HepG2 (cell line): ENCODE results near the gene CTNNBL1. TPM values are rescaled to one million over a fixed set of nuclear protein-coding genes. Genes with fewer than 3 reads are reported as not detected.

Experiments used
- FOXK1 ChIP-seq: sonication (generic); formaldehyde crosslinking; IDR thresholded peaks from 2 replicates; pipeline ENCODE4 v1.4.0; 2020; ENCODE audit warnings: low read depth, missing genetic modification reagents, borderline replicate concordance
- NCOA5 ChIP-seq: sonication (generic); formaldehyde crosslinking; IDR thresholded peaks from 2 replicates; pipeline ENCODE4 v1.4.0; 2020; ENCODE audit warnings: missing genetic modification reagents
- NFKB2 ChIP-seq: sonication (generic); formaldehyde crosslinking; IDR thresholded peaks from 2 replicates; pipeline ENCODE4 v1.4.0; 2020; ENCODE audit warnings: missing genetic modification reagents, borderline replicate concordance
- NKX3-1 ChIP-seq: sonication (generic); formaldehyde crosslinking; IDR thresholded peaks from 2 replicates; pipeline ENCODE4 v1.5.0; 2020; ENCODE audit warnings: missing genetic modification reagents
- SCMH1 ChIP-seq: sonication (generic); formaldehyde crosslinking; IDR thresholded peaks from 2 replicates; pipeline ENCODE4 v1.9.0; 2021; ENCODE audit warnings: missing genetic modification reagents, mild to moderate bottlenecking, borderline replicate concordance
- SMARCC2 ChIP-seq: fragments of 450-650 bp; IDR thresholded peaks from 2 replicates; pipeline ENCODE4 v1.6.1; 2017; ENCODE audit warnings: antibody characterized with exemption, mild to moderate bottlenecking
- ZBTB3 ChIP-seq: sonication (generic); formaldehyde crosslinking; IDR thresholded peaks from 2 replicates; pipeline ENCODE4 v1.4.0; 2020; ENCODE audit warnings: low read depth, mild to moderate bottlenecking, moderate library complexity, missing genetic modification reagents, borderline replicate concordance
- ZKSCAN5 ChIP-seq: sonication (generic); formaldehyde crosslinking; IDR thresholded peaks from 2 replicates; pipeline ENCODE4 v1.5.1; 2020; ENCODE audit warnings: mild to moderate bottlenecking, missing genetic modification reagents
- ZNF230 ChIP-seq: sonication (generic); formaldehyde crosslinking; IDR thresholded peaks from 2 replicates; pipeline ENCODE4 v1.4.0; 2020; ENCODE audit warnings: mild to moderate bottlenecking, missing genetic modification reagents
- ZNF34 ChIP-seq: sonication (generic); formaldehyde crosslinking; IDR thresholded peaks from 2 replicates; pipeline ENCODE4 v1.4.0; 2020; ENCODE audit warnings: mild to moderate bottlenecking, missing genetic modification reagents, borderline replicate concordance
- ZNF530 ChIP-seq: sonication (generic); formaldehyde crosslinking; IDR thresholded peaks from 2 replicates; pipeline ENCODE4 v1.5.0; 2020; ENCODE audit warnings: low read depth, mild to moderate bottlenecking, missing genetic modification reagents
- ZNF570 ChIP-seq: sonication (generic); formaldehyde crosslinking; IDR thresholded peaks from 2 replicates; pipeline ENCODE4 v1.4.0; 2020; ENCODE audit warnings: mild to moderate bottlenecking, missing genetic modification reagents, borderline replicate concordance
- ZNF577 ChIP-seq: sonication (generic); formaldehyde crosslinking; IDR thresholded peaks from 2 replicates; pipeline ENCODE4 v1.4.0; 2020; ENCODE audit warnings: mild to moderate bottlenecking, low read depth, missing genetic modification reagents, borderline replicate concordance
- ZNF598 ChIP-seq: sonication (generic); formaldehyde crosslinking; IDR thresholded peaks from 2 replicates; pipeline ENCODE4 v1.5.1; 2020; ENCODE audit warnings: mild to moderate bottlenecking, missing genetic modification reagents, borderline replicate concordance
- ZNF660 ChIP-seq: sonication (generic); formaldehyde crosslinking; IDR thresholded peaks from 2 replicates; pipeline ENCODE4 v1.5.1; 2020; ENCODE audit warnings: mild to moderate bottlenecking, low read depth, missing genetic modification reagents, borderline replicate concordance
- ZSCAN12 ChIP-seq: sonication (generic); formaldehyde crosslinking; IDR thresholded peaks from 2 replicates; pipeline ENCODE4 v1.9.0; 2021; ENCODE audit warnings: mild to moderate bottlenecking, missing genetic modification reagents
- polyA plus RNA-seq, 8 experiments: library from polyadenylated mRNA; depleted of rRNA in 3 of 8; stranded (reverse) in 7 of 8; unstranded in 1 of 8; fragments of >200 nt; fragmentation: Illumina TruSeq in 4 of 8; extraction: Trizol in 4 of 8; gene quantifications; 2 replicates each; pipeline versions ENCODE4 v1.2.1 to v1.2.3, GENCODE V29; 2011 to 2016; ENCODE audit warnings: low read depth in 4 of 8, missing spikeins in 1 of 8, mixed read lengths in 1 of 8; ENCODE audit not compliant: insufficient read depth in 1 of 8
- total RNA-seq, 5 experiments: library from RNA; depleted of rRNA; stranded (reverse); fragments of >200 nt; fragmentation: Illumina TruSeq; extraction: Trizol; gene quantifications; 2 replicates each; pipeline ENCODE4 v1.2.3, GENCODE V29; 2016; ENCODE audit warnings: low read depth in 1 of 5
- TF ChIP-seq, protein P1 (sequence below): sonication (generic); formaldehyde crosslinking; IDR thresholded peaks from 2 replicates; pipeline ENCODE4 v1.5.0; 2020; ENCODE audit warnings: mild to moderate bottlenecking, missing genetic modification reagents, borderline replicate concordance
- TF ChIP-seq, protein P2 (sequence below): sonication (generic); formaldehyde crosslinking; IDR thresholded peaks from 2 replicates; pipeline ENCODE4 v1.9.0; 2022; ENCODE audit warnings: low read depth, missing genetic modification reagents

Gene CTNNBL1
- total and polyA plus RNA-seq, 2 of the 13 experiments (the other 11 are each of a cell fraction or from before 2014, with no cell fraction given) = 49.3 to 94.6 TPM

DNA sequence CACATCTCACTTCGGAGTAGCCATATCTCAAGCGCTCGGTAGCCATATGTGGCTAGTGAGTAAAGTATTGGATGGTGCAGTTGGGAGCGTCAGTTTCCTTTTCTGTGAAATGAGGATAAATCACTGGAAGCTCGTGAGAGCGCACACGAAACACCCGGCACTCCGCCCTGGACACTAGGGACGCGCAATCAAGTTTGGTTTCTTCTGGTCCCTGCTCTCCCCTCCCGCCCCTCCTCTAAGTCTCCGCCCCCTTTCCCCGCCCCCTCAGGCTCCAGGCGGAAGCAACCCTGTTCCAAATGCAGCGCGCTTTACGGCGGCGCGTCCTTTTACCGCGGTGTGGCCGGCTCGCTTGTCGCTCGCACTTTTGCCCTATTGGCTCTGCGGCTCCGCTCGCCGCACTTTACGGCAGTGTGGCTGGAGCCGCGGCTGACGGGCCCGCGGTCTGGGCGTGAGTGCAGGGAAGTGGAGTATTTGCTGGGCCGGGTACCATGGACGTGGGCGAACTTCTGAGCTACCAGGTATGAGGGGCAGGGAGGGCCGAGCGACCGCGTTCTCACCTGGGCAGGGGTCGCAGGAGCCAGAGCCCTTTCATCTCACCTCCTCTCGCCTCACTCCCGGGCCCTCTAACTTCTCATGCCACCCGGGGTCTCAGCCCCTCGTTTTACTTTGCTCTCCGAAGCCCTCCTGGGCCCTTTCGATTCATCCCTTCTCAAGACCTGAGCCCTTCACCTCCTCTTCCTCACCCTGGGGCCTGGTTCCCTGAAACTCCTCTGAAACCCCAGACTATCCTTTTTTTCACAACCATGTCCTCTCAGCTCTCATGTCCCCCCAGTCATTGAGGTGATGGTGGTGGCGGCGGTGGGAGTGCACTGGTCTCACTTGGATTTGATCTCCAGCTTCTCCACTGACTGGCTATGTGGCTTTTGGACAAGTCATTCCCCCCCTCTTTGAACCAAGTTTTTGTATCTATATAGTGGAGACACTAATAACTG lies at the start of gene CTNNBL1 (continued):
- TF ChIP-seq, protein P1, sequence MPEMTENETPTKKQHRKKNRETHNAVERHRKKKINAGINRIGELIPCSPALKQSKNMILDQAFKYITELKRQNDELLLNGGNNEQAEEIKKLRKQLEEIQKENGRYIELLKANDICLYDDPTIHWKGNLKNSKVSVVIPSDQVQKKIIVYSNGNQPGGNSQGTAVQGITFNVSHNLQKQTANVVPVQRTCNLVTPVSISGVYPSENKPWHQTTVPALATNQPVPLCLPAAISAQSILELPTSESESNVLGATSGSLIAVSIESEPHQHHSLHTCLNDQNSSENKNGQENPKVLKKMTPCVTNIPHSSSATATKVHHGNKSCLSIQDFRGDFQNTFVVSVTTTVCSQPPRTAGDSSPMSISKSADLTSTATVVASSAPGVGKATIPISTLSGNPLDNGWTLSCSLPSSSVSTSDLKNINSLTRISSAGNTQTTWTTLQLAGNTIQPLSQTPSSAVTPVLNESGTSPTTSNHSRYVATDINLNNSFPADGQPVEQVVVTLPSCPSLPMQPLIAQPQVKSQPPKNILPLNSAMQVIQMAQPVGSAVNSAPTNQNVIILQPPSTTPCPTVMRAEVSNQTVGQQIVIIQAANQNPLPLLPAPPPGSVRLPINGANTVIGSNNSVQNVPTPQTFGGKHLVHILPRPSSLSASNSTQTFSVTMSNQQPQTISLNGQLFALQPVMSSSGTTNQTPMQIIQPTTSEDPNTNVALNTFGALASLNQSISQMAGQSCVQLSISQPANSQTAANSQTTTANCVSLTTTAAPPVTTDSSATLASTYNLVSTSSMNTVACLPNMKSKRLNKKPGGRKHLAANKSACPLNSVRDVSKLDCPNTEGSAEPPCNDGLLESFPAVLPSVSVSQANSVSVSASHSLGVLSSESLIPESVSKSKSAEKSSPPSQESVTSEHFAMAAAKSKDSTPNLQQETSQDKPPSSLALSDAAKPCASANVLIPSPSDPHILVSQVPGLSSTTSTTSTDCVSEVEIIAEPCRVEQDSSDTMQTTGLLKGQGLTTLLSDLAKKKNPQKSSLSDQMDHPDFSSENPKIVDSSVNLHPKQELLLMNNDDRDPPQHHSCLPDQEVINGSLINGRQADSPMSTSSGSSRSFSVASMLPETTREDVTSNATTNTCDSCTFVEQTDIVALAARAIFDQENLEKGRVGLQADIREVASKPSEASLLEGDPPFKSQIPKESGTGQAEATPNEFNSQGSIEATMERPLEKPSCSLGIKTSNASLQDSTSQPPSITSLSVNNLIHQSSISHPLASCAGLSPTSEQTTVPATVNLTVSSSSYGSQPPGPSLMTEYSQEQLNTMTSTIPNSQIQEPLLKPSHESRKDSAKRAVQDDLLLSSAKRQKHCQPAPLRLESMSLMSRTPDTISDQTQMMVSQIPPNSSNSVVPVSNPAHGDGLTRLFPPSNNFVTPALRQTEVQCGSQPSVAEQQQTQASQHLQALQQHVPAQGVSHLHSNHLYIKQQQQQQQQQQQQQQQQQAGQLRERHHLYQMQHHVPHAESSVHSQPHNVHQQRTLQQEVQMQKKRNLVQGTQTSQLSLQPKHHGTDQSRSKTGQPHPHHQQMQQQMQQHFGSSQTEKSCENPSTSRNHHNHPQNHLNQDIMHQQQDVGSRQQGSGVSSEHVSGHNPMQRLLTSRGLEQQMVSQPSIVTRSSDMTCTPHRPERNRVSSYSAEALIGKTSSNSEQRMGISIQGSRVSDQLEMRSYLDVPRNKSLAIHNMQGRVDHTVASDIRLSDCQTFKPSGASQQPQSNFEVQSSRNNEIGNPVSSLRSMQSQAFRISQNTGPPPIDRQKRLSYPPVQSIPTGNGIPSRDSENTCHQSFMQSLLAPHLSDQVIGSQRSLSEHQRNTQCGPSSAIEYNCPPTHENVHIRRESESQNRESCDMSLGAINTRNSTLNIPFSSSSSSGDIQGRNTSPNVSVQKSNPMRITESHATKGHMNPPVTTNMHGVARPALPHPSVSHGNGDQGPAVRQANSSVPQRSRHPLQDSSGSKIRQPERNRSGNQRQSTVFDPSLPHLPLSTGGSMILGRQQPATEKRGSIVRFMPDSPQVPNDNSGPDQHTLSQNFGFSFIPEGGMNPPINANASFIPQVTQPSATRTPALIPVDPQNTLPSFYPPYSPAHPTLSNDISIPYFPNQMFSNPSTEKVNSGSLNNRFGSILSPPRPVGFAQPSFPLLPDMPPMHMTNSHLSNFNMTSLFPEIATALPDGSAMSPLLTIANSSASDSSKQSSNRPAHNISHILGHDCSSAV (CRISPR knock-in tag) = peak; percentile 37; the same call in 1 of the 2 replicates
- TF ChIP-seq ZKSCAN5 (no peak), ZNF34 (CRISPR knock-in tag) (no peak; the same call in 1 of the 2 replicates), FOXK1 (peak; percentile 99), ZNF577 (no peak), ZSCAN12 (CRISPR knock-in tag) (peak; percentile 74; the same call in 1 of the 2 replicates), NCOA5 (0 out of 2 replicates have a peak, but pooled peaks have one; percentile 62), ZNF598 (CRISPR knock-in tag) (peak; percentile 75; the same call in 1 of the 2 replicates), SMARCC2 (no peak), NFKB2 (CRISPR knock-in tag) (peak; percentile 96; the same call in 1 of the 2 replicates), SCMH1 (CRISPR knock-in tag) (no peak), ZNF570 (CRISPR knock-in tag) (no peak), ZBTB3 (CRISPR knock-in tag) (no peak), ZNF530 (CRISPR knock-in tag) (no peak), ZNF230 (CRISPR knock-in tag) (peak; percentile 85; the same call in 1 of the 2 replicates), ZNF660 (CRISPR knock-in tag) (peak; percentile 66; the same call in 1 of the 2 replicates), NKX3-1 (CRISPR knock-in tag) (peak; percentile 87; the same call in 1 of the 2 replicates)
- TF ChIP-seq, protein P2, sequence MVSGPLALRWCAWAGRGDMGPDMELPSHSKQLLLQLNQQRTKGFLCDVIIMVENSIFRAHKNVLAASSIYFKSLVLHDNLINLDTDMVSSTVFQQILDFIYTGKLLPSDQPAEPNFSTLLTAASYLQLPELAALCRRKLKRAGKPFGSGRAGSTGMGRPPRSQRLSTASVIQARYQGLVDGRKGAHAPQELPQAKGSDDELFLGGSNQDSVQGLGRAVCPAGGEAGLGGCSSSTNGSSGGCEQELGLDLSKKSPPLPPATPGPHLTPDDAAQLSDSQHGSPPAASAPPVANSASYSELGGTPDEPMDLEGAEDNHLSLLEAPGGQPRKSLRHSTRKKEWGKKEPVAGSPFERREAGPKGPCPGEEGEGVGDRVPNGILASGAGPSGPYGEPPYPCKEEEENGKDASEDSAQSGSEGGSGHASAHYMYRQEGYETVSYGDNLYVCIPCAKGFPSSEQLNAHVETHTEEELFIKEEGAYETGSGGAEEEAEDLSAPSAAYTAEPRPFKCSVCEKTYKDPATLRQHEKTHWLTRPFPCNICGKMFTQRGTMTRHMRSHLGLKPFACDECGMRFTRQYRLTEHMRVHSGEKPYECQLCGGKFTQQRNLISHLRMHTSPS (CRISPR knock-in tag) = 0 out of 2 replicates have a peak, but pooled peaks have one; percentile 71
